Astrocyte (in vitro differentiated cells and primary cell): ENCODE data around the gene ZNF211. TPM values are rescaled to one million over a fixed set of nuclear protein-coding genes. Genes with fewer than 3 reads are reported as not detected.

Experiments
- DNase-seq: peaks from one replicate; pipeline ENCODE4 v3.0.0-alpha.2; 2010; ENCODE audit warnings: low read depth
- FAIRE-seq: peaks from 2 replicates; lab custom pipeline; 2011; peaks lifted over from hg19 to GRCh38; lab: Jason Lieb, UNC
- H2AFZ ChIP-seq: 2 replicates; pipeline ENCODE4 v1.6.0; 2012; ENCODE audit warnings: low read depth, low read length, inconsistent platforms
- H3K27ac ChIP-seq: 2 replicates; pipeline ENCODE4 v1.5.1; 2011; ENCODE audit warnings: low read depth, low read length, inconsistent platforms
- H3K27me3 ChIP-seq: 2 replicates; pipeline ENCODE4 v1.6.0; 2011; ENCODE audit warnings: low read length, inconsistent platforms; ENCODE audit not compliant: insufficient read depth
- H3K36me3 ChIP-seq: 2 replicates; pipeline ENCODE4 v1.5.1; 2011; ENCODE audit warnings: low read length, inconsistent platforms; ENCODE audit not compliant: insufficient read depth
- H3K4me1 ChIP-seq: 2 replicates; pipeline ENCODE4 v1.5.1; 2011; ENCODE audit warnings: low read length, inconsistent platforms; ENCODE audit not compliant: insufficient read depth
- H3K4me2 ChIP-seq: 2 replicates; pipeline ENCODE4 v1.6.0; 2012; ENCODE audit warnings: low read length, inconsistent platforms
- H3K4me3 ChIP-seq: 2 replicates; pipeline ENCODE4 v1.5.1; 2011; ENCODE audit warnings: low read depth, mild to moderate bottlenecking, low read length, inconsistent platforms; ENCODE audit not compliant: insufficient read depth
- H3K79me2 ChIP-seq: 2 replicates; pipeline ENCODE4 v1.6.0; 2012; ENCODE audit warnings: mild to moderate bottlenecking, low read length, inconsistent platforms; ENCODE audit not compliant: insufficient read depth
- H3K9ac ChIP-seq: 2 replicates; pipeline ENCODE4 v1.6.0; 2012; ENCODE audit warnings: mild to moderate bottlenecking, low read length, inconsistent platforms
- H3K9me3 ChIP-seq: 2 replicates; pipeline ENCODE4 v1.5.1; 2012; ENCODE audit warnings: low read depth, mild to moderate bottlenecking, low read length, inconsistent platforms; ENCODE audit not compliant: insufficient read depth
- H4K20me1 ChIP-seq: 2 replicates; pipeline ENCODE4 v1.6.0; 2012; ENCODE audit warnings: low read length, inconsistent platforms; ENCODE audit not compliant: insufficient read depth
- H3K27ac Mint-ChIP-seq: one replicate; pipeline ENCODE4 v1.8.0; 2021; ENCODE audit warnings: mild to moderate bottlenecking, mixed read lengths; ENCODE audit not compliant: unreplicated experiment
- H3K27me3 Mint-ChIP-seq: one replicate; pipeline ENCODE4 v1.8.0; 2021; ENCODE audit warnings: low read depth, mixed read lengths; ENCODE audit not compliant: unreplicated experiment
- H3K36me3 Mint-ChIP-seq: one replicate; pipeline ENCODE4 v1.8.0; 2021; ENCODE audit warnings: low read depth, mixed read lengths; ENCODE audit not compliant: unreplicated experiment
- H3K4me1 Mint-ChIP-seq: one replicate; pipeline ENCODE4 v1.8.0; 2021; ENCODE audit warnings: low read depth, mixed read lengths; ENCODE audit not compliant: unreplicated experiment
- H3K4me3 Mint-ChIP-seq: one replicate; pipeline ENCODE4 v1.8.0; 2021; ENCODE audit warnings: mild to moderate bottlenecking, moderate library complexity, mixed read lengths; ENCODE audit not compliant: unreplicated experiment
- H3K9me3 Mint-ChIP-seq: one replicate; pipeline ENCODE4 v1.8.0; 2021; ENCODE audit warnings: mild to moderate bottlenecking, mixed read lengths; ENCODE audit not compliant: unreplicated experiment
- EZH2 ChIP-seq: IDR thresholded peaks from 2 replicates; pipeline ENCODE4 v1.6.1; 2012; ENCODE audit warnings: mild to moderate bottlenecking, low read length, inconsistent platforms; ENCODE audit not compliant: insufficient read depth
- total RNA-seq: library from RNA; stranded (reverse); gene quantifications from 2 replicates; pipeline ENCODE4 v1.2.1, GENCODE V29; 2021
- TF ChIP-seq, protein P1 (sequence below): IDR thresholded peaks from 2 replicates; pipeline ENCODE4 v1.5.1; 2011; ENCODE audit warnings: low read depth, mild to moderate bottlenecking, inconsistent platforms, low read length, moderate library complexity; ENCODE audit not compliant: insufficient read depth

Gene ZNF211
- total RNA-seq, 1 donor from 2014 or later: 21.9 TPM

DNA sequence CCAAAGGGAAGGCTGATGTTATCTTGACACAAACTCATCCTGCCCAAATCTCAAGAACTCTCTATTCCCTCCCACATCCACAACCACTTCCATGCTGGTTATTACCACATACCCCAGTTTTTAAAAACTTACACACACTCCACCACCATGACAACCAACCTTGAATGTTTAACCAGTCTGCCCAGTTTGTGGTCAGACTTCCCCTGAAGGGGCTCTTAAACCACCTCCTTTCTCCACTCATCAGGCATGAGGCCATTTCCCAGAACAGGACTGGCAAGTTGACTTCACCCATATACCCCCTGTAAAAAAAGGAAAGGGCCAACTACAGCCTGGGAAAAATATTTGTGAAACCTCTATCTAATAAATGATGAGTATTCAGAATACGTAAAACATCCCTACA is 23.4 kb downstream of the ZNF211 start:
- Histone ChIP-seq H4K20me1 (no peaks in the 10 kb centered on the region), H3K27ac (no peak overlapping the region), H3K4me3 (no peak overlapping the region), H3K4me2 (no peak overlapping the region), H3K79me2 (no peaks in the 10 kb centered on the region), H3K9ac (no peak overlapping the region), H3K4me1 (no peaks in the 10 kb centered on the region), H3K9me3 (peaks cover 6% of the 10 kb centered on the region), H2AFZ (no peak overlapping the region), H3K27me3 (no peaks in the 10 kb centered on the region), H3K36me3 (no peaks in the 10 kb centered on the region)
- peaks cover 21% of the 10 kb centered on the region for H3K9me3 Mint-ChIP-seq
- peak overlapping the region; percentile 14 for H3K4me3 Mint-ChIP-seq
- DNase-seq (no peak), FAIRE-seq (no peak)
- H3K36me3 Mint-ChIP-seq: peaks cover 21% of the 10 kb centered on the region
- H3K4me1 Mint-ChIP-seq: peaks cover 29% of the 10 kb centered on the region
- H3K27ac Mint-ChIP-seq: no peak overlapping the region
- H3K27me3 Mint-ChIP-seq: peaks cover 19% of the 10 kb centered on the region
- TF ChIP-seq, protein P1, sequence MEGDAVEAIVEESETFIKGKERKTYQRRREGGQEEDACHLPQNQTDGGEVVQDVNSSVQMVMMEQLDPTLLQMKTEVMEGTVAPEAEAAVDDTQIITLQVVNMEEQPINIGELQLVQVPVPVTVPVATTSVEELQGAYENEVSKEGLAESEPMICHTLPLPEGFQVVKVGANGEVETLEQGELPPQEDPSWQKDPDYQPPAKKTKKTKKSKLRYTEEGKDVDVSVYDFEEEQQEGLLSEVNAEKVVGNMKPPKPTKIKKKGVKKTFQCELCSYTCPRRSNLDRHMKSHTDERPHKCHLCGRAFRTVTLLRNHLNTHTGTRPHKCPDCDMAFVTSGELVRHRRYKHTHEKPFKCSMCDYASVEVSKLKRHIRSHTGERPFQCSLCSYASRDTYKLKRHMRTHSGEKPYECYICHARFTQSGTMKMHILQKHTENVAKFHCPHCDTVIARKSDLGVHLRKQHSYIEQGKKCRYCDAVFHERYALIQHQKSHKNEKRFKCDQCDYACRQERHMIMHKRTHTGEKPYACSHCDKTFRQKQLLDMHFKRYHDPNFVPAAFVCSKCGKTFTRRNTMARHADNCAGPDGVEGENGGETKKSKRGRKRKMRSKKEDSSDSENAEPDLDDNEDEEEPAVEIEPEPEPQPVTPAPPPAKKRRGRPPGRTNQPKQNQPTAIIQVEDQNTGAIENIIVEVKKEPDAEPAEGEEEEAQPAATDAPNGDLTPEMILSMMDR: no peak
- no peak for TF ChIP-seq EZH2

DNA sequence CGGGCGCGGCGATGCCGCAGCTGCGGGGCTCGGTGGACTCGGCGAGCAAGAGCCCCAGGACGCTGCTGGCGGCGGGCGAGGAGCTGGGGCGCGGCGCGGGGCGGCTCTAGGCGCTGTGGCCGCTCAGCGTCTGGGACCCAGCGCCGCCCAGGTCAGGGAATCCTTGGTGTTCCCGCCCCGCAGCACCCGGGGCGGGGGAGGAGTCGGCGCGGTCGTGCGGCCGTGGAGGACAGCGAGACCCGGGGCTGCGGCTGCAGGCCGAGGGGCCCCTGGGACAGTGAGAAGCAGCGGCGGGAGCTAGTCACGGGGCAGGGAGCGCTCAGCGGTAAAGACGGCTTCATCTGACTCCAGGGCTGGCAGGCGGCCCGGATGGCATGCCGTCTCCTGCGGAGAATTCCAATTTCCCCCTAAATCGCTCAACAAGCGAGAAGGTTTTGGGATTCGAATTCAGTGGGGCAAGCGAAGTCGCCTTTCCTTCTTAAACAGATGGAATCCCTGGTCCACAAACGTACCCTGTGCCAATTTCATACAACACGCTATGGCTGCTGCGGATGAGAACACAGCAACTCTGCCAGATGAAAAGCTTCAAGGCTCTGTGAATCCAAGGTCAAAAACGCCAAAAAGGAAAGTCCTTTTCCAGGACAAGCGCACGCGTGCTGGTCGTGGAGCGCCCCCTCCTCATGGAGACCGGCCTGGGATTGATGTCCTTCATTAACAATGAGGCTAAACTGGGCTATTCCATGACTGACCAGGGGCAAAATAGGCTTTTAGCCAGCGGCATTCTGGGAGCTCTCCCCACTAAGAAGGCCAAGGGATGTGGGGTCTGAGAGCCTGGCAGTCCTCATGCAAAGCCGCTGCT is 31.5 kb downstream of the ZNF211 start:
- Mint-ChIP-seq H3K4me1 (no peaks in the 10 kb centered on the region), H3K9me3 (no peaks in the 10 kb centered on the region), H3K27ac (no peak overlapping the region), H3K4me3 (peak overlapping the region; percentile 86), H3K27me3 (peaks cover 11% of the 10 kb centered on the region), H3K36me3 (no peaks in the 10 kb centered on the region)
- peak overlapping the region; percentile 59 for H3K9ac ChIP-seq
- peak overlapping the region; percentile 94 for H3K4me2 ChIP-seq
- no peaks in the 10 kb centered on the region for H3K36me3 ChIP-seq
- H3K4me1 ChIP-seq: no peaks in the 10 kb centered on the region
- H3K9me3 ChIP-seq: no peaks in the 10 kb centered on the region
- no peaks in the 10 kb centered on the region for H3K79me2 ChIP-seq
- TF ChIP-seq, protein P1: no peak
- no peak for TF ChIP-seq EZH2
- DNase-seq (peak; percentile 27), FAIRE-seq (no peak)
- H4K20me1 ChIP-seq: no peaks in the 10 kb centered on the region
- peak overlapping the region; percentile 49 for H2AFZ ChIP-seq
- peak overlapping the region; percentile 54 for H3K4me3 ChIP-seq
- H3K27me3 ChIP-seq: no peaks in the 10 kb centered on the region
- no peak overlapping the region for H3K27ac ChIP-seq

DNA sequence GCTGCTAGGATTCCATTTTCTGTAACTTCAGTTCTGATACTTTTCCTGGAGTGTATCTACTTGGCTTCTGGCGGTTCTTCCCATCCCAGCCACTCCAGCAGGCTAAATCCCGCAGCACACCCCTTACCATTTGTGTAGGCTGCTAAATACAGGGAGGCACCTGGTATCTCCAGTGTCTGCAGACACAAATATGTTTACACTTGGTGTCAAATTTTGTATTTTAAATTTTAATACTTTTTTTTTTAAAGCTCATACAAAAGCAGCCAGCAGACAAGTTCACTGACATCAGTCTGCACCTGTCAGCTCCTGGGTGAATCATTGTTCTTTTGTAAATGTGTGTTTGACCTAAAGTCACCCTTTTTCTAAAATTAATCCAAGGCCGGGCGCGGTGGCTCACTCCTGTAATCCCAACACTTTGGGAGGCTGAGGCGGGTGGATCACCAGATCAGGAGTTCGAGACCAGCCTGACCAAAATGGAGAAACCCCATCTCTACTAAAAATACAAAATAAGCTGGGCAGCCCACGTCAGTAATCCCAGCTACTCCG is 32.4 kb downstream of the ZNF211 start:
- Mint-ChIP-seq H3K4me3 (no peak overlapping the region), H3K27ac (no peak overlapping the region), H3K27me3 (peaks cover 10% of the 10 kb centered on the region), H3K4me1 (no peaks in the 10 kb centered on the region), H3K9me3 (no peaks in the 10 kb centered on the region), H3K36me3 (no peaks in the 10 kb centered on the region)
- no peak for DNase-seq
- H3K79me2 ChIP-seq: no peaks in the 10 kb centered on the region
- no peak overlapping the region for H3K27ac ChIP-seq
- no peaks in the 10 kb centered on the region for H3K9me3 ChIP-seq
- H3K27me3 ChIP-seq: no peaks in the 10 kb centered on the region
- TF ChIP-seq, protein P1: no peak
- no peaks in the 10 kb centered on the region for H3K36me3 ChIP-seq
- H3K9ac ChIP-seq: no peak overlapping the region
- no peak overlapping the region for H3K4me3 ChIP-seq
- no peak overlapping the region for H2AFZ ChIP-seq
- H3K4me2 ChIP-seq: no peak overlapping the region
- FAIRE-seq: no peak
- H4K20me1 ChIP-seq: no peaks in the 10 kb centered on the region
- H3K4me1 ChIP-seq: no peaks in the 10 kb centered on the region
